ENCODE data around the gene NPHS1.

The NPHS1 gene

DNA sequence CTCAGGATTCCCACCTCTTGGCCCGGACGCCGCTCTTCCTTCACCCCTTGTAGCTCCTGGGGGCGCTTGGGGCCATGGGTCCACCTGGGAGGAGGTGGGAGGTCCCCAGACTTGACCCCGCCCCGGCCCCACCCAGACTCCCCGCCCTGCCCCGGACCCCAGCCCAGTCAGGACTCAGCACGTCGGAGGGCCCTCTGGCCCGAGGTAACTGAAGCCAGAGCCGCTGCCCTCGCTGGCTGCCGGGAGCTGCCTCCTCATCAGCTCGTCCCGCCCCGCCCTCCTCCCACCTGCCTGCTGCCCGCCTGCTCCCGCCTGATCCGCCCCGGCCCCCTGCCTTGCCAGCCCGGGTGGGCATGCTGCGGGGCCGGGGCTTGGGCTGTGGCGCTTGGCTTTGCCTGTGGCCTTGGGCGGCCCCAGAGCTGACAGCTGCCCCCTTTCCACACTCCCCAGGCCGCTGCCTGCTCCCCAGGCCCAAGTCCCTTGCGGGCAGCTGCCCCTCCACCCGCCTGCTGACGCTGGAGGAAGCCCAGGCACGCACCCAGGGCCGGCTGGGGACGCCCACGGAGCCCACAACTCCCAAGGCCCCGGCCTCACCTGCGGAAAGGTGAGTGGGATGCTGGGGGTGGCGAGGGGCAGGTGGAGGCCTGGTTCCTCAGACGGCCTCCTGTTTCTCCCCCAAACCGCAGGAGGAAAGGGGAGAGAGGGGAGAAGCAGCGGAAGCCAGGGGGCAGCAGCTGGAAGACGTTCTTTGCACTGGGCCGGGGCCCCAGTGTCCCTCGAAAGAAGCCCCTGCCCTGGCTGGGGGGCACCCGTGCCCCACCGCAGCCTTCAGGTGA is 67.6 kb downstream of the NPHS1 start:
- DNase-seq = no peak

DNA sequence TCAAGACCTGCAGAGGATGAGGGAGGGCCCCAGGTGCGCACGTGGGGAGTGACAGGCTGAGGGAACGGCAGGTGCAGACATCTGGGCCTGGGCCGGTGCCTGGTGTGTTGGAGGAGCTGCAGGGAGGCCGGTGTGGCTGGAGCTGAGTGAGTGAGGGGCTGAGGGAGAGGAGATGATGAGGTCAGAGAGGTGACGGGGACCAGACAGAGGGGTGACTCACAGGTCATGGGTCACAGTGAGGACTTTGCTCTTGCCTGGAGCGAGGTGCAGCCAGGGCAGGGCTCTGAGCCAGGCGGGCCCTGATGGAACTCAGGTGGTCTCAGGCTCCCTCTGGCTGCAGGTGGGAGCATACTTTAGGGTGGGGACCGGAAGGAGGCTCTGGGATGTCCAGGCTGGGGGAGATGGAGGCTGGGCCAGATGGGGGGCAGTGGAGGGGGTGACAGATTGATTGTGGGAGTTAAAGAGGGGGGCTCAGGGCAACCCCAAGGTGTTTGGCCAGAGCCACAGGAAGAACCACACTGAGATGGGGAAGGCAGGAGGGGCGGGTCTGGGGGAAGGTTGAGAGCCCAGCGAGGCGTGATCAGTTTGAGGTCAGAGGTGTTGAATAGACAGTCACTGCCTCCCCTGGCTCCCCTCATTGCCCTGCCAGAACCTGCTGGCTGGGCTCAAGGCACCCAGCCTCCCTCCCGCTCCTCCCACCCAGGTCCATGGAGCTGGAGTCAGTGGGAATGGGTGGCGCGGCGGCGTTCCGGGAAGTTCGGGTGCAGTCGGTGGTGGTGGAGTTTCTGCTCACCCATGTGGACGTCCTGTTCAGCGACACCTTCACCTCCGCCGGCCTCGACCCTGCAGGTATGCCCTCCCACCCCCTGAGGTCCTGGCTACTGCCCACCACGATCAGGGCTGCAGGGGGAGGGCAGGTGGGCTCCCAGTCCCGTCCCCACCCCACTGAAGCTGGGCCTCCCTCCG is 68.6 kb downstream of the NPHS1 start:
- DNase-seq = no peak

DNA sequence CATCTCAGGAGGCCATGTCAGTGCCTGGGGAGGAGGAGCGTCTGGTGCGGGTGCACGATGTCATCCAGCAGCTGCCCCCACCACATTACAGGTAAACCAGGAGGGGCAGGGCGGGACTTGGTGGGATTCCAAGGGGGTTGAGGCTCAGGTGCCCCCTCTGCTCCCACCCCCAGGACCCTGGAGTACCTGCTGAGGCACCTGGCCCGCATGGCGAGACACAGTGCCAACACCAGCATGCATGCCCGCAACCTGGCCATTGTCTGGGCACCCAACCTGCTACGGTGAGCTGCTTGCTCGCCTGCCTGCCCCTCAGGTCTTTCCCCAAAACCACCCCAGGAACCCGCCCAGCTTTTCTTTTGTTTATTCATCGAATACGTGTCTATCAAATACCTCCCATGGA is 69.7 kb downstream of the NPHS1 start:
- no peak for DNase-seq

DNA sequence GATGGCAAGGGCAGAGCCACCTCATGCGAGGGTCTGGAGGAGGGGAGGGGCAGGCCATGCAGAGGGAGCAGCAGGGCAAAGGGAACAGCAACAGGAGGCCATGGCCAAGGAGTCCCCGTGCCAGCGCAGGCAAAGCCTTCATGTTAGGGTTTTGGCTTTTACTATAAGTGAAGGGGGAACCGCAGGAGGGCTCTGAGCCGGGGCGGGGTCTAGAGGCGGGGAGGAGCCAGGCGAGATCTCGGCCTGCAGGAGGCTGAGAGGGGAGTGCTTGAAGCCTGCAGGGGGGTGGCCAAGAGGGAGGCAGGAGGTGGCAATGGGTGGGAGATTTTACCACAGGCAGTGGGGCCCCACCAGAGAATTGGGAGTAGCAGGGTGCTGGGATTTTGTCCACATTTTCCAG is 70.7 kb downstream of the NPHS1 start:
- DNase-seq = no peak

DNA sequence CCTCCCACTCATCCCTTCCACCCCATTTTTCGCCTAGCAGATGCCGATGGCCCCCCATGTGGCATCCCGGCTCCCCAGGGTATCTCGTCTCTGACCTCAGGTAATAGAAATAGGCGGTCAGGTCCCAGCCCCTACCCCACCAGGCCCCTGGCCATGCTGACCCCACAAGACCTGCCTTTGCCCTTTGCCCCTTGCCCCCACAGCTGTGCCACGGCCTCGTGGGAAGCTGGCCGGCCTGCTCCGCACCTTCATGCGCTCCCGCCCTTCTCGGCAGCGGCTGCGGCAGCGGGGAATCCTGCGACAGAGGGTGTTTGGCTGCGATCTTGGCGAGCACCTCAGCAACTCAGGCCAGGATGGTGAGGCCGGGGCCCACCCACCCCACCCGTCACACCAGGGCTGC is 71.6 kb downstream of the NPHS1 start:
- DNase-seq = no peak

DNA sequence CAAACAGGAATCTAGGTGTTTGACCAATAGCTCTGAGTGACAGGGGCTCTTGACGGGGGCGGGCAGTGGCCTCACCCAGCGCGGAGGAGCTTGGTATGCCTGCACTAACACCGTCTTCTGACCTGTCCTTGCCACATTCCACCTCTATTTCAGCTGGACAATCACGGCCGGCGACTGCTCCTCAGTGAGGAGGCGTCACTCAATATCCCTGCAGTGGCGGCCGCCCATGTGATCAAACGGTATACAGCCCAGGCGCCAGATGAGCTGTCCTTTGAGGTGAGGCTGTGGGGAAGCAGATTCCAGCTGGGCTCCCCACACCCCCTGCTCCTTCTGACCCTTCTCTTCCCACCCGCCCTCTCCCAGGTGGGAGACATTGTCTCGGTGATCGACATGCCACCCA is 72.2 kb downstream of the NPHS1 start:
- DNase-seq = no peak

DNA sequence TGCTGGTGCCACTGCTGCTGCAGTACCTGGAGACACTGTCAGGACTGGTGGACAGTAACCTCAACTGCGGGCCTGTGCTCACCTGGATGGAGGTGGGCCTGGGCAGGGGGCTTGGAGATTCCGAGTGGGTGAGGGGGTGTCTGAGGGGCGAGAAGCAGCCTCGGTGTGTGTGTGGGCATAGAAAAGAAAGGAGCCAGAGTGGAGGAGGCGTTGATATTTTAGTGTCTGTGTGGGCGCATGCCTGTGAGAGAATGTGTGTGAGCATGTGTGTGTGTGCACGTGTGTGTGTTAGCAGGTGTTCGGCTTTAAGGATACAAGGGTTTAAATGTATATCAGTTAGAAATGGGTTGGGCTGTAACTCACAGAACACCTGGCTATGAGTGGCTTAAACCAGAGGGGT is 73.3 kb downstream of the NPHS1 start:
- DNase-seq = no peak

DNA sequence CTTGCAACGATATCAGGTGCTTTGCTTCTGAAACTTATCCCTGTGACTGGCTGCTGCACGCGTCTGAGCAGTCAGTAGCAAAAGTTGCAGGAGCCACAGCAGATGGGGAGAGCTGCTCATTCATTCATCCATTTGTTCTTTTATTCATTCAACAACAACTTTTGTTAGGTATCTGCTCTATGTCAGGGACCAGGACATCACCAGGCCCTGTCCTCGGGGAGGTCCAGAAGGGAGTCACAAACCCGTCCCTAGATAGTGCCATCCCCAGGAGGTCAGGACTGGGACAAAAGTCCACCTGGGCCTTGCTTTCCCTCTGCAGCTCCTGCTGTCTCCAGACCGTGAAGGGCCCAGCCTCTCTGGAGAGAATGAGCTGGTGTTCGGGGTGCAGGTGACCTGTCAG is 74.3 kb downstream of the NPHS1 start:
- no peak for DNase-seq

DNA sequence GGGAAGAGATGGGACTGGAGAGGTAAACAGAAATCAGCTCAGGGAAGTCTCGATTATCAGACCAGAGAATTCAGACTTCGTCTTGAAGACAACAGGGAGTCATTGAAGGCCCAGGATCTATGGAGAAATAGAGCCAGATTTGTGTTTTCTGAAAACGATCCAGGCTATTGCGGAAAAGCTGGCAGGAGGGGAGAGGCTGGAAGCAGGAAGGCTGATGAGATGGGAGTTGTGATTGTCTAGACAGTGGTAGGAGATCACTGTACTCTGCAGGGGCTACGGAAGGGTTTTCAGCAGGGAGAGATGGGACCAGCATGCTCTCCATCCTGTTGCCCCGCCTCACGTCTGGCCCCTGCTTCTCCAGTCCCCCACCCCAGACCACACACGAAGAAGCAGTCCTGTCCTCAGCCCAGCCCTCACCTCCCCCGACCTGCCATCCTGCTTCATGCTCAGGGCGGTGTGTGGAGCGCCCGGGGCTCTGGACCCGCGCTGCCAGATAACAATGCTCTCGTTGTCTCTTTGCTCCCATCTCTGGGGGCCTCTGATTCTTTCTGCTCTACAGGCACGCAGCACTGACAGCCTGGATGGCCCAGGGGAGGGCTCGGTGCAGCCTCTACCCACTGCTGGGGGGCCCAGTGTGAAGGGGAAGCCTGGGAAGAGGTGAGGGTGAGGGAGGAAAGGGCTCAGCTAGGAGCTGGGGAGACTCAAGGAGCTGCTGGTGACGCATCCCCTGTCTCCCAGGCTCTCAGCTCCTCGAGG is 75.0 kb downstream of the NPHS1 start:
- no peak for DNase-seq

DNA sequence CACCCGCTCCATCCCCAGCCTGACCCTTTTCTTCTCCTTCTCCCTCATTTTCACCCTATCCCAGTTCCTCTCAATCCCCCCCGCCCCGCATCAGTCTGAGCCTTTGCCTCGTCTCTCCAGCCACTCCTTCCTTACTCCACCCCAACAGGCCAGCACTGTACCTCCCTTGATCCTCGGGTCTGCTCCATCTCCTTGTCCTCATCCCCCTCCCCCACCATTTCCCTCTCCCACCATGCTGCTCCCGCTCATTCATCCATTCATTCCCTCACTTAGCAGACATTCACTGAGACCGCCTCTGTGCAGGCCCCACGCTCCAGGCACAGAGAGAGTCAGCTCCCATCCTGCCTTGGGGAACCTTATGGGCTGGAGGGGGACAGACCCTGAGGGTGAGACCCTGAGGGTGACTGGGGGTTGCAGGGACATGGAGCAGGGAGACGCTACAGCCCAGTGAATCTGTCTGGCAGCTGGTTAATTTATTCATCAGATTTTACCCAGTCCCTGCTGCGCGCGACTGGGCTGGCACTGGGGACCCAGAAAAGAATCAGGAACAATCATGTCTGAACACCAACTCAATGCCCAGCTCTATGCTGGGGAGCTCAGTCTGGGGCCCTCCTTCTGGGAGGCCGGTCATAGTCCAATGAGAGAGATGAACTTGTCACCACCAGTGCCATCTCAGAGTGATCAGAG is 76.1 kb downstream of the NPHS1 start:
- DNase-seq = no peak
